GM21360 (cell line): Measurements from ENCODE around the gene PSTK.

ENCODE experiments used
- ATAC-seq: cut with Tn5 transposase; IDR thresholded peaks from one replicate; pipeline ENCODE4 v1.9.1; 2021; ENCODE audit warnings: mild to moderate bottlenecking, moderate library complexity; ENCODE audit not compliant: unreplicated experiment

PSTK gene

DNA sequence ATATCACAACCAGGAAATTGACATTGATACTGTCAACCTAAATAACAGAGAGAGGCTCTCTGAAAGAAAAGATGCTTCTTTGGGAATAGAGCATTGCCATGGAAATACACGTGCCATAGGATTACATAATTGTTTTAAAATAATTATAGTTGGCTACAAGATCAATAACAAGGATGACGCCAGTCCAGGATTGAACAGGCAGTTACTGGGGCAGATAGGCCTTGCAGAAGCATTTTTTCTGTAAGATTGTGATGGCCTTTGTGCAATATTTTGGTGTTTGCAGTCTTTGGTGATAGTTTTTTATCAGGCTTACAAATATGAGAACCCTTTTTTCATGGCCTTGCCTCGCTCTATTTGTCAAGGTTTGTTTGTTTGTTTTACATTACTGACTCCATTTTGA is 39.1 kb downstream of the PSTK start:
- no peak for ATAC-seq

DNA sequence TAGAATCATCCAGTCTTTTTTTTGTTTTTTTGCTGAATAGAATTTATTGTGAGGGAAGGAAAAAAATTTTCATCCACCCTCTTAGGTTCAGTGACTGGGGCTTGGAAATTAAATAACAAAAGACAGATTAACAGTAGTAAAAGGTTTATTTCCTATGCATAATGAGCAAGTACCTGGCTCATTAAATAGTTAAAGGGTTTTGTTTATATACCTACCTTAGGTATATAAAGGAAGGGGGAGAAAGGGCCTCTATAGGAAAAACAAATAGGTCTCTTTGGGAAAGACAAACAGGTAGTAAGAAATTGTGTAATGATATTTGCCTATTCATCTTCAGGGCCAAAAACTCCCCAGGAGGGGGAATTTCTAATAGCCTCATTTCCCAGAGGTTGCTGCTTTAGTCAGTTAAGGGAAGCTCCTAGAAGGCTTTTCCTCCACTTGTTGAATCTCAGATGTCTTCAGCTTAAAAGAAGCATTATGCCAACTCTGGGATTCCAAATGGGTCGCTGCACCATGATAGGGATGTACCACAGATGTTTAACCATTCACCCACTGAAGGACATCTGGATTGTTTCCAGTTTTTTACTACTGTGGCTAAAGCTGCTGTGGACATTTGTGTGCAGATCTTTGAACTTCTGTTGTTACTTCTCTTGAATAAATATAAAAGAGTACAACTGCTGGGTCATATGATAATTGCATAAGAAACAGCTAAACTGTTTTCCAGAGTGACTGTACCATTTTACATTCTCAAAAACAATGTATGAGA is 39.9 kb downstream of the PSTK start:
- ATAC-seq: no peak

DNA sequence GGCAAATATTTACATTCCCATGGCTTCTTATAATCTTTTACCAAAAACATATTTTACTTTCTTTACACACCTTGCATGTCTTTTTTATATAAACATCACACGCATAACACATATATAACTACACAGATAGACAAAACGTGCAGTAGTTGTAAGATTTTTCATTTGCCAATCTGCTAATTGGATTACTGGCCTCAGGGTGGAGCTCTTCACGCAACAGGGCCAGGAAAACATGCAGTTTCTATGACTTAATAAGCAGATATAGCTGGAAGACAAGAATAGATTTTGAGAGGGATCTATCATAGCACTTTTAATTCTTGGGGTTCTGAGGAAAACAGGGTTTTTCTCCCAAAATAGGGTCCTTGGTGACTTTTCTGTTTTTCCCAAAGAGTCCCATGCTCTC is 41.3 kb downstream of the PSTK start:
- no peak for ATAC-seq

DNA sequence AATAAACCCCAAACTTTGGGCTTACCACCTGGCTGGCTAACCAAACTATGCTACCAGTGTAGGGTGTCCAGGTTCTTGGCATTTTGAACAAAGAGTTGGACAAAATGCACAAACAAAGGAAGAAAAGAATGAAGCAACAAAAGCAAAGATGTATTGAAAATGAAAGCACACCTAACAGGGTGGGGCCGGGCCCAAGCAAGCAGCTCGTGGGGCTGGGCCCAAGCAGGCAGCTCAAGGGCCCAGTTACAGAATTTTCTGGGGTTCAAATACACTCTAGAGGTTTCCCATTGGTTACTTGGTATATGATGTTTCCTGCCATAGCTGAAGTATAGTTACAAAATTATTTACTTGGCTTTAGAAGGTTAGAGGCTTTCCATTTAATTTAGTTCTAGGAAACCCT is 44.3 kb downstream of the PSTK start:
- ATAC-seq: no peak

DNA sequence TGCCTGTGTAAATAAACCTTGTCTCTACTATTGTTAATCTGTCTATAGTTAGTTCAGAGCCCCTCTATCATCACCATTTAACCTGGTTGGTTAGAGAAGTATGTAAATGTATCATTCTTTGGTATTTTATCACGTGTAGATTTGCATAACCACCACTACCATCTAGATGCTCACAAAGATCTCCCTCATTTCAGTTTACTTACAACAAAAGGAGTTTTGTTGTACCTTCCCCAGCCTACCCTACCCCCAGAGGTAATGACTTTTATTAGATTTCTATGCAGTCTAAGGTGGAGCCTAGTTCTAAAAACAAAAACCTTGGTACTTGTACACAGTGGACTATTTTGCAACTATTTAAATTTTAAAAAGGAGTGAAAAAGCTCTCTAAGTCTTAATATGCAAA is 46.1 kb downstream of the PSTK start:
- ATAC-seq: no peak

DNA sequence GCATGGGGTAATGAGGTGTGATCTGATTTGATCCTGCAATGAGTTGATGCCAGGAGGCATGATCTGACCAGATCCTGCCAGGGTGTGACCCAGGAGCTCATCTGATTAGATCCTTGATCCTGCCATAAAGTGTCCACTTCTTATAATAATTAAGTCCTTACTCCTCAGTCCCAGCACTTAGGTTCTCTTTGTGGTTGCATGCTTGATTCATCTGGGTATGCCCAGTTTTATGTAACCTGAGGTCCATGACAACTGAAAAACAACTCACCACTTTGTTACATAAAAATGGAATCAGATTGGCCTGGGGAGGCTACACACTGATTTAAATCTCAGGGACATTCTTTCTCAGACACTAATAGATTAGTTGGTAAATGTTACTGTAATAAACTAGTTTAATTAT is 47.7 kb downstream of the PSTK start:
- ATAC-seq: no peak

DNA sequence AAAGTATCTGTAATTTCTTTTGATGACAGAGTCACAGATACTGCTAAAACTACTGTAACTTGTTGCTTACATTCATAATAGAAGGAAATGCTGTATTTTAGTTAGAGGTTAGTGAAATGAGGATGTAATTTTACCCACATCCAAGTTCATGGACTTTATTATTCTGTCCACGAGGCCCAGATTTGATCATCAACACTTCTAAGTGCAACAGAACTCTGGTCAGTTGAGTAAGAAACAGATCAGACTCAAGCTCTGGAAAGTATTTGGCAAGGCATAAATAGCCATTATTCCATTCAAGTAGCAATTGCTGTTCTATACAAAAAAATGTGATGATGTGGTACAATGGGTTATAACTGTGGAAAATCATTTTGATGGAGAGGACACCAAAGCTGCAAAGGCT is 50.9 kb downstream of the PSTK start:
- ATAC-seq: no peak

DNA sequence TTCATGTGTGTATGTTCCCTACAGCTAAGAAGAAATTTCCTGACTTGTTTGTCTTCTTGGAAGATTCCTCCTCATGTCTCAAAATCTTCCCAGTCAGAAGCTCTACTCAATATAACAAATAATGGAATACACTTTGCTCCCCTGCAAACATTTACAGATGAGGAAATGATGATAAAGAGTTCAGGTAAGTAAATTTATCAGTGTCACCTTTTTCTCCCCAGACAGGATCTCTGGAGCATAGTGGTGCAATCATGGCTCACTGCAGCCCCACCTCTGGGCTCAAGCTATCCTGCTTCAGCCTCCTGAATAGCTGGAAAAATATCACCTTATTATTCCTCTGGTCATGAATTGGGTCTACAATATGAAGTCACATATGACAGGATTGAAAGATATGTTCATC is 54.1 kb downstream of the PSTK start:
- no peak for ATAC-seq

DNA sequence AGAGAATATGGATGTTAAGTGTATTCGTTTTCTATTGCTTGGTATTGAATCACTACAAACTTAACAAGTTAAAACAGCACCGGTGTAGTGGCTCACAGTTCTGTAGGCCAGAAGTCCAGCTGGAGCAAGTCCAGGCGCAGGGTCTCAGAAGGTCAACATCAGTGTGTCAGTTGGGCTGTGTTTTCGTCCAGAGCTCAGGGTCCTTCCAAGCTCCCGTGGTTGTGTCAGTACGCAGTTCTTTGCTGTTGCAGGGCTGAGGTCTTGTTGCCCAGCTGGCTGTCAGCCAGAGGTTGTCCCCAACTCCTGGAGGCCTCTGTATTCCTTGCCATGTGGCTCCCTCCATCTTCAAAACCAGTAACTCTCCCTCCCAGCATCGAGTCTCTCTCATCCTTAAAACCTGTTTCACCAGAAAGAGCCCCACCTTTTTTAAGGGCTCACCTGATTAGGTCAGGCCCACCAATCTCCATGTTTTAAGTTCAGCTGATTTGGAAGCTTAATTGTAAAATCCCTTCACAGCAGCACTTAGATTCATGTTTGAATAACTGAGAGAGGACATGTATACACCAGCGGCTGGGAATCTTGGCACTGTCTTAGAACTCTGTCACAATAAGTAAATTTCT is 55.4 kb downstream of the PSTK start:
- no peak for ATAC-seq

DNA sequence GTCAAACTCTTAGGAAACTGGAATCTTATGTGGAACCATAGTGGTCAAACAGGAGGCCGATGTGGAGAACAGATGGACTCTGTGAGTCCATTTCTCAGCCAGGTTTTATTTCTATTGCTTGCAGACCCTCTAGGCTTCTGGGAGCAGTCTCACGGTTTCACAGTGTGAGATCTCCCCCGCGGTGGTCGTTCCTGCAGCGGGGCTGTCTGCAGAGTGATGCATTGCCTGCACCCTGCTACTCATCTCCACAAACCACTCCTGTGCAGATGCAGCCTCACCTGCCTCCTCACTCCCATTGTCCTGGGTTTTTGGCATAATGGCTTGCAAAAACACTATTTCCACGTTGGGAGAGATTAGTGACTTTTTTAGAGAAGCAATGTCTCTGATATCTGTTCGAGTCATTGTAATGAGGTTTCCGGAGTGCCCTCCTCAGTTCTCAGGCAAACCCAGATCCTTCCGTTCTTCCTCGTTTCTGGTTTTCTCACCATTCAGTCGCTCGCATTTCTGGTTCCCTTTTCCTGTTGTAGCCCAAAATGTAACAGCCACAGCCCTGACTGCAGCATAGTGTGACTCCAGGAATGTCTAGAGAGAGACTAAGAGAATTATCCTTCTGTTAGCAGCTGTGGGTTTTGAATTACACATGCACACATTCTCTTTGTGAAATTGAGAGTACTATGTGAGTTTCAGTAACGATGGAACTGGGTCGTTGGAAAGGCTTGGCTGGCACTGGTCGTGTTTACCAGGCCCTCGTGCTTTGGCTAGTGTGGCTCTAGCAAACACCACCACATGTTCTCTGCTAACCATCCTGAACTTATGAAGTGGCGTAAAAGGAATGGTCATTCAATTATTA is 58.8 kb downstream of the PSTK start:
- no peak for ATAC-seq

DNA sequence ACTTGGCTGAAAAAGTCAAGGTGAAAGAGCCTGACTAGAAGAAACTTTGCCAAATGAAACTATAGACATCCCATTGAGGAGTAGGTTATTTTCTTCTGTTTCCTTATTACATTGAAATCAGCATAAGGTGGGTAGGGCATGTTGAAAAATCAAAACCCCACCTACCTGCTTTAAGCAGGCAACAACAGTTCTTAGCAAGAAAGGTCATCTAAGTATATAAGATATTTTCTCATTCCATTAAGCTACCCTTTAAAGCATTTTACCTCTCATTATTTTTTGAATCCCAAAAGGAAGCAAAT is 59.4 kb downstream of the PSTK start:
- ATAC-seq: no peak
